Activated T-cell treated with anti-CD3 and anti-CD28 coated beads, Interleukin-2, amount 50 U/mL, for 4 hours (primary cell): ENCODE measurements around the gene RAD51B. TPM values are rescaled to one million over a fixed set of nuclear protein-coding genes. Genes with fewer than 3 reads are reported as not detected.
"Not testable (repeated sequence)": the region's sequence is repeated elsewhere in the genome, so short reads cannot be mapped to it uniquely, and the experiment has no call there.

Experiments
- ATAC-seq, 2 donors: fragments of 200-7000 bp; cut with Tn5 transposase; one replicate each; pipeline ENCODE4 v1.10.0; 2021
- DNase-seq: peaks from one replicate; pipeline ENCODE4 v3.0.0-alpha.2; 2020
- H3K27me3 Mint-ChIP-seq: one replicate; pipeline ENCODE4 v1.8.0; 2021; ENCODE audit warnings: low read depth, mixed read lengths
- H3K36me3 Mint-ChIP-seq: one replicate; pipeline ENCODE4 v1.8.0; 2022; ENCODE audit warnings: mixed read lengths; ENCODE audit not compliant: insufficient read depth
- H3K4me1 Mint-ChIP-seq: one replicate; pipeline ENCODE4 v1.8.0; 2021; ENCODE audit warnings: low read depth, mixed read lengths
- H3K4me3 Mint-ChIP-seq: one replicate; pipeline ENCODE4 v1.8.0; 2021; ENCODE audit warnings: mild to moderate bottlenecking, moderate library complexity, mixed read lengths
- H3K9me3 Mint-ChIP-seq: one replicate; pipeline ENCODE4 v1.8.0; 2021; ENCODE audit warnings: mixed read lengths
- total RNA-seq, 3 donors: library from RNA; stranded (reverse); gene quantifications; one replicate each; pipeline ENCODE4 v1.2.1, GENCODE V29; 2021

The RAD51B gene
- total RNA-seq, 3 donors from 2014 or later: 10.6 to 16.1 (median 14.2) TPM

DNA sequence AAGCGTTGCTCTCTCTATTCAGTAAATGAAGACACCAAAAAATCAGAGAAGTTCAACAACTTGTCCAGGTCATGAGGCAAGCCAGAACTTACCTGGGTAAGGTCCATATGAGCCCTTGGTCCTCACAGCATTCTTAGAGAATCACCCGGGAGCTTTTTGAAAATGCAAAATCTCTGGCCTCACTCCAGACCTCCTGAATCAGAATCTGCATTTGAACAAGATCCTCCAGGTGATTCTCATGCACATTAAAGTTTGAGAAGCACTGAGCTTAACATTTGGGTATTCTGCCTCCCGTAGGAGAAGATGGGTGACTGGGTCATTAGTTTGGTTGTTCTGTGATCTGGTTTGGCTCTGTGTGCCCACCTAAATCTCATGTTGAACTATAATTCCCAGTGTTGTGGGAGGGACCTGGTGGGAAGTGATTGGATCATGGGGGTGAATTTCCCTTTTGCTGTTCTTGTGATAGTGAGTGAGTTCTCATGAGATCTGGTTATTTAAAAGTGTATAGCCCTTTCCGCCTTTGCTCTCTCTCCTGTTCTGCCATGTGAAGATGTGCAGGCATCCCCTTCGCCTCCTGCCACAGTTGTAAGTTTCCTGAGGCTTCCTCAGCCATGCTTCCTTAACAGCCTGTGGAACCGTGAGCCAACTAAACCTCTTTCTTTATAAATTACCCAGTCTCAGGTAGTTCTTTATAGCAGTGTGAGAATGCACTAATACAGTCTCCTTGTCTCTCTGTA lies 221.2 kb downstream of the RAD51B start:
- no peak for DNase-seq
- ATAC-seq: no peak
- no peak overlapping the region for H3K4me3 Mint-ChIP-seq
- H3K27me3 Mint-ChIP-seq: no peaks in the 10 kb centered on the region
- H3K36me3 Mint-ChIP-seq: peaks cover 1% of the 10 kb centered on the region
- H3K9me3 Mint-ChIP-seq: no peaks in the 10 kb centered on the region
- H3K4me1 Mint-ChIP-seq: peaks cover 3% of the 10 kb centered on the region

DNA sequence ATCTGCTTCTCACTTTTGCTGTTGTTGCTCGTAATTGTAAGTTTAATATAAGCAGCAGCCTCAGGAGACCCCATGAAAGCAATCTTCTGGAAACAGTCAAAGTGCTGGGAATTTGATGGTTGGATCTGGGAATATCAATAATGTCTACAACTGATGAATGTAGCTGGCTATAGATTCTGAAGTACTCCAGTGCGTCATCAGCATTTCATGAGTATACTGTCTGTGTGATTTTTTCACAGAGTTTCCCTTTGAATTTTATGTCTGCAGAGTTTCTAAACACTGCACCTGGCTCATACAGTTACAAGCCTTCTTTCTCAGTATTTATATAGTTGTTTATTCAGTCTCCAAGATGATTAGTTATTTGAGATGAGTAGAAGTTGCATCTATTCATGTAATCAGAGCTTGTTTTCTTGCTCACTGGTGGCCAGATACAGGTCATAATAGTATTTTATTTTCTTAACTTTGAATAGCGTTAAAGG lies 222.3 kb downstream of the RAD51B start:
- H3K27me3 Mint-ChIP-seq: no peaks in the 10 kb centered on the region
- no peak overlapping the region for H3K4me3 Mint-ChIP-seq
- peaks cover 1% of the 10 kb centered on the region for H3K36me3 Mint-ChIP-seq
- DNase-seq (no peak), ATAC-seq (no peak)
- no peaks in the 10 kb centered on the region for H3K9me3 Mint-ChIP-seq
- H3K4me1 Mint-ChIP-seq: peaks cover 3% of the 10 kb centered on the region

DNA sequence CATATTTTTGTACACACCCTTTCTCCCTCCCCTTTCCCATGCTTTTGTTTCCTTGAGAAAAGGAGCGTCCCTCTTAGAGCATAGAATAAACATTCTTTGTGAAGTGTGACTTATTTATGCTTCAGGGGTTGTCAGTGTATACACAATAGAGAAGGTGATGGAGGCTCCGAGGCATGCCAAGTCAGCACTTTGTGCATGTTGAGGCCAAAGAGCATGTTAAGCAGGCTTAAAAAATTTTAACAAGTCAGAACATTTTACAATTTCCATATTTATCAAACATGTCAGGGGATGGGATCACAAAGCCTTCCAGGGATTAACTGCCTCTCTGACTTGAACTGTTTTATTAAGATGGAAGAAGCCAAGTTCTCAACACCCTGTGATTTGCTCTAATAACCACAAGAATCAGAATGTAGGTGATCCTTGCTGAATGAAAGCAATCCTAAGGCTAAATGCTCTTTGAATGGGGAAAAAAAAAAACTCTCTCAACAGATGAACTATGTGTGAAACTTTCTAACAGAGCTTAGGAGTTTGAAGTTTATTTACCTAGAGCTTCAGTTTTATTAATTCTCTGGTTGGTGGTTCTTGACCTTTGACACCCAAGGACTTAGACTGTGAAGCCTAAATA lies 223.1 kb downstream of the RAD51B start:
- no peak overlapping the region for H3K4me3 Mint-ChIP-seq
- peaks cover 3% of the 10 kb centered on the region for H3K4me1 Mint-ChIP-seq
- H3K27me3 Mint-ChIP-seq: no peaks in the 10 kb centered on the region
- ATAC-seq (no peak), DNase-seq (no peak)
- H3K36me3 Mint-ChIP-seq: peaks cover 3% of the 10 kb centered on the region
- H3K9me3 Mint-ChIP-seq: peaks cover under 1% of the 10 kb centered on the region

DNA sequence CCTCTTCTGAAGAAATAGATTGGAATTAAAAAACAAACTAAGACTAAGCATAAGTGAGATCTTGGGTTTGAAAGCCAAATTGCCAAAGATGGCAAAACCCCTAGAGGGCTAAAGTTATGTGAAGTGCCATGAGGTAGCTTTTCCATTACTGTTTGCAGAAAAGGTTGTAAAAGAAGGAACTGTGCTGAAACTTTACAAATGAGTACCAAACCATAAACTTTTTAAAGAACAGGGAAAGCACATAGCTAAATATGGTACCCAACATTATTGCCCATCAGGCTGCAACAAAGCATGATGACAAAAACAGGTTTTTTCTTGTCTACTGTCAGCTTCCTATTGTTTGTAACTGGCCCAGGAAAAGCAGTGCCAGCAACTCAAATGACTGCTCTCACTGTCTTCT lies 224.2 kb downstream of the RAD51B start:
- peaks cover 3% of the 10 kb centered on the region for H3K4me1 Mint-ChIP-seq
- DNase-seq: no peak
- H3K36me3 Mint-ChIP-seq: peaks cover 5% of the 10 kb centered on the region
- no peak for ATAC-seq
- H3K4me3 Mint-ChIP-seq: no peak overlapping the region
- peaks cover 6% of the 10 kb centered on the region for H3K9me3 Mint-ChIP-seq
- H3K27me3 Mint-ChIP-seq: no peaks in the 10 kb centered on the region

DNA sequence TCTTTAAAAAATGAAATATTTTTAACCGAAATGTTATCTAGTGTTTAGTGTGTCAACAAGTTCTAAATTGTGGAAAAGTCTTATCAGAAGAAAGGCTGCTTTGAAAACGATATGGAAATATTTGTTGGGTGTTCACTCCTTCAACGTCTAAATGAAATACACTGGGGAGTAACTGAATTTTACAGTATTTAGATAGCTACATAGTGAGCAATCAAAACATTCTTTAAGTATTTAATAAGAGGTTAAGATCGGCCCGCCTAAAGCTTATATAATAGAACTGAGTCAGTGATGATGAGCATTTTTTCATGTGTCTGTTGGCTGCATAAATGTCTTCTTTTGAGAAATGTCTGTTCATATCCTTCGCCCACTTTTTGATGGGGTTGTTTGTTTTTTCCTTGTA lies 228.3 kb downstream of the RAD51B start:
- no peaks in the 10 kb centered on the region for H3K27me3 Mint-ChIP-seq
- ATAC-seq (no peak), DNase-seq (no peak)
- H3K36me3 Mint-ChIP-seq: peaks cover 7% of the 10 kb centered on the region
- peaks cover 6% of the 10 kb centered on the region for H3K9me3 Mint-ChIP-seq
- no peak overlapping the region for H3K4me3 Mint-ChIP-seq
- H3K4me1 Mint-ChIP-seq: no peaks in the 10 kb centered on the region

DNA sequence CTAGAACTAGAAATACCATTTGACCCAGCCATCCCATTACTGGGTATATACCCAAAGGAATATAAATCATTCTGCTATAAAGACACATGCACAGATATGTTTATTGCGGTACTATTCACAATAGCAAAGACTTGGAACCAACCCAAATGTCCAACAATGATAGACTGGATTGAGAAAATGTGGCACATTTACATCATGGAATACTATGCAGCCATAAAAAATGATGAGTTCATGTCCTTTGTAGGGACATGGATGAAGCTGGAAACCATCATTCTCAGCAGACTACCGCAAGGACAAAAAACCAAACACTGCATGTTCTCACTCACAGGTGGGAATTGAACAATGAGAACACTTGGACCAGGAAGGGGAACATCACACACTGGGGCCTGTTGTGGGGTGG lies 229.2 kb downstream of the RAD51B start:
- H3K4me1 Mint-ChIP-seq, H3K4me3 Mint-ChIP-seq, H3K9me3 Mint-ChIP-seq, H3K36me3 Mint-ChIP-seq, H3K27me3 Mint-ChIP-seq, DNase-seq, ATAC-seq: not testable (repeated sequence)

DNA sequence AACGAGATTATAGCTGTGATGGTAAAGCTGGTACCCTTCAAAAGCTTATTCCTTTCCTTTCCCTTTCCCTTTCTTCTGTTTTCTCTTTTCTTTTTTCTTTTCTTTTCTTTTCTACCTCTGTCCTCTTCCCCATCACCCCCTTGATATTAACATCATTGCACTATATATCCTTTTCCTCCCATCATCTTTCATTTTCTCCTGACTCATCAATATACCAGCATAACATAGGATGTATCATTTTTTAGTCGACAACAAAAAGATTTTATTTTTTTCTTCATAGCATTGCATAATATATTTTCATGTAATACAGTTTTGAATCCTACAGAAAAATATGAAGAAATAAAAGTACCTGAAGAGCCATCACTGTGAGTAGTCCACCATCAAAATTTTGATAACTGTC lies 230.6 kb downstream of the RAD51B start:
- H3K36me3 Mint-ChIP-seq: peaks cover 7% of the 10 kb centered on the region
- no peak for ATAC-seq
- H3K4me1 Mint-ChIP-seq: no peaks in the 10 kb centered on the region
- no peaks in the 10 kb centered on the region for H3K27me3 Mint-ChIP-seq
- no peak for DNase-seq
- no peak overlapping the region for H3K4me3 Mint-ChIP-seq
- H3K9me3 Mint-ChIP-seq: peaks cover 6% of the 10 kb centered on the region

DNA sequence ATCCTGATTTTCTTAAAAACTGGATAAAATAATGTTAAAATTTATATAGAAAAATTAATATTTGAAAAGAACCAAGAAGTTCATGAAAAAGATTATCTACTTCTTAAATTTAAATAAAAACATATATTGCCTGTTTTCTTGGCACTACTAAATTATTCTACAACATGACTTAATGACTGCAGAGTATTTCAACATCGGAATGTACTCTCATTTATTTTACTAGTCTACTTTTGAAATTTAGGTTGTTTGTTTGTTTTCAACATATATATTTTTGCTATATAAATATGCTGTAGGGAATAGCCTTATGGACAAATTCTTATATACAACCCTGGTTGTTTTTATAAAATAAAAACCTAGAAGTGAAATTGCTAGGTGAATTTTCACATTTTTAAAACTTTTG lies 231.6 kb downstream of the RAD51B start:
- no peak for DNase-seq
- Mint-ChIP-seq H3K4me3 (no peak overlapping the region), H3K4me1 (no peaks in the 10 kb centered on the region), H3K36me3 (peaks cover 7% of the 10 kb centered on the region), H3K9me3 (peaks cover 6% of the 10 kb centered on the region), H3K27me3 (no peaks in the 10 kb centered on the region)
- ATAC-seq: no peak

DNA sequence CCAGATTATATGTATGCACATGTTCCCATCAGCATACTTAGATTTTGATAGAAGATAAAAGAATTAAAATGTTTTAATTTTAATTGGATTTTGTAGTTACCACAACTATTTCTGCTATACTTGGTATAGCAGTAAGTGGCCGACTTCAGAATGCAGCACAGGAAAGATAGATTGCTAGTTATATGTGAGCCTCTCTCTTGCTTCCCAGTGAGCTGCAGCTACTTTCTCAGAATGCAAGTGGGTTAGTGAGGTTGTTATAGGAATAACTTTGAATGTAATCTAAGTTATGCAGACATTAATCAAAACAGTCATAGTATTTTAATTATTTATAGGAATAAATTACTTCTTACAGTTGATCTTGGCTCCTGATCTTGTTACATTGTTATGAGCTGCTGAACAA lies 240.6 kb downstream of the RAD51B start:
- Mint-ChIP-seq H3K4me3 (no peak overlapping the region), H3K27me3 (no peaks in the 10 kb centered on the region), H3K9me3 (peaks cover 13% of the 10 kb centered on the region), H3K4me1 (no peaks in the 10 kb centered on the region), H3K36me3 (peaks cover 12% of the 10 kb centered on the region)
- DNase-seq (no peak), ATAC-seq (no peak)

DNA sequence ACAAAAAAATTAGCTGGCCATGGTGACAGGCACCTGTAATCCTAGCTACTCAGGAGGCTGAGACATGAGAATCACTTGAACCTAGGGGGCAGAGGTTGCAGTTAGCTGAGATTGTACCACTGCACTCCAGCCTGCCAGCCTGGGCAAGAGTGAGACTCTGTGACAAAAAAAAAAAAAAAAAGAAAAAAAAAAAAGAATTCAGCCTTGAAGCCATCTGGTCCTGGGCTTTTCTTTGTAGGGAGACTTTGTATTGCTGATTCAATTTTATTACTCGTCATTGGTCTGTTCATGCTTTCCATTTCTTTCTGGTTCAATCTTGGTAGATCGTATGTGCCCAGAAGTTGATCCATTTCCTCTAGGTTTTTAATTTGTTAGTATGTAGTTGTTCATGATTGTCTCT lies 243.1 kb downstream of the RAD51B start:
- H3K4me3 Mint-ChIP-seq: no peak overlapping the region
- no peaks in the 10 kb centered on the region for H3K4me1 Mint-ChIP-seq
- DNase-seq (no peak), ATAC-seq (no peak)
- H3K9me3 Mint-ChIP-seq: peaks cover 13% of the 10 kb centered on the region
- peaks cover 14% of the 10 kb centered on the region for H3K36me3 Mint-ChIP-seq
- H3K27me3 Mint-ChIP-seq: no peaks in the 10 kb centered on the region

DNA sequence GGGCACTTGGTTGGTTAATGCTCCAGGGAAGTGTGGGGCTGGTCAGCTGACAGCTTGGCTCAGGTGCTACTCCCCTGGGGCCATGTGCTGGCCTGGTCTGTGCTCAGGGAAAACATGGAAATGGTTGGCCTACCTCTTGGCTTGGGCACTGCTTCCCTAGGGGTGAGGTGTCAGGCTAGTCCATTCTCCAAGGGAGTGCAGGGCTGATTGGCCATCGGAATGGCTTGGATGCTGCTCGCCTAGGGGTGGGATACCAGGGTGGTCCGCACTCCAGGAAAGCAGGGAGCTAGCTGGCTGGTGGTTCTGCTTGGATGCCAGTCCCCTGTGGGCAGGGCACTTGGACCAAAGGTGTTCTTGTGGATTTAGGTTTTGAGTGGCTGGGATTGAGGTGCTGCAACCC lies 245.7 kb downstream of the RAD51B start:
- Mint-ChIP-seq H3K9me3 (peaks cover 32% of the 10 kb centered on the region), H3K36me3 (peaks cover 21% of the 10 kb centered on the region), H3K4me1 (no peaks in the 10 kb centered on the region), H3K27me3 (no peaks in the 10 kb centered on the region), H3K4me3 (no peak overlapping the region)
- ATAC-seq (no peak), DNase-seq (no peak)

DNA sequence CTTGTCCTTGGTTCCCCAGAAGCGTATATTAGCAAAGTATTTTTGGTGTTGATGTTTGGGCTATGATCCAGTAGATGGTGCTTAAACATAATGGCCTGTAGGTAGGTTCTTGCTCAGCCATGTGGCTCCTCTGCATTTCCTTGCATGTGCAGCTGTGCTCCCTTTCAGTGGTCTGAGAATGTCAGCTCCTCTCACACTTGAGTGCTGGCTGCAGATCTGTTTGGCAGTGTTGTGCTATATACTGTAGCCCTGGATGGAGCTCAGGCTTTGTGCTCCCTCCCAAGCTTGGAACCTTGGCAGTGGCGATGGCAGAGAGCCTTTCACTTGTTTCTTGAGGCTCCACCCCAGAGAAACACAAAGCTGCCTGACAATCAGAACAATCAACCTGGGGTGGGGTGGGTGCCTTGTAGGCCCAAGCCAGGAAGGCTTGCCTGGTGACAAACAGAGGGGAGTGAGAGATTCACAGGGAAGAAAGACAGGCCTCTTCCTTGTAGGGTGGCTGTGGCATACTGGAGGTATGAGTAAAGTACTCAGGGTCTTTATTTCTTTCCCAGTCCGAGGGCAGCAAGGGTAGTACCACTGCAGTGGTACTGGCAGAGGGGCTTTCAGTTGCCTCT lies 255.3 kb downstream of the RAD51B start:
- Mint-ChIP-seq H3K9me3 (peaks cover 30% of the 10 kb centered on the region), H3K4me3 (no peak overlapping the region), H3K27me3 (no peaks in the 10 kb centered on the region), H3K36me3 (peaks cover 21% of the 10 kb centered on the region), H3K4me1 (no peaks in the 10 kb centered on the region)
- ATAC-seq (no peak), DNase-seq (no peak)

DNA sequence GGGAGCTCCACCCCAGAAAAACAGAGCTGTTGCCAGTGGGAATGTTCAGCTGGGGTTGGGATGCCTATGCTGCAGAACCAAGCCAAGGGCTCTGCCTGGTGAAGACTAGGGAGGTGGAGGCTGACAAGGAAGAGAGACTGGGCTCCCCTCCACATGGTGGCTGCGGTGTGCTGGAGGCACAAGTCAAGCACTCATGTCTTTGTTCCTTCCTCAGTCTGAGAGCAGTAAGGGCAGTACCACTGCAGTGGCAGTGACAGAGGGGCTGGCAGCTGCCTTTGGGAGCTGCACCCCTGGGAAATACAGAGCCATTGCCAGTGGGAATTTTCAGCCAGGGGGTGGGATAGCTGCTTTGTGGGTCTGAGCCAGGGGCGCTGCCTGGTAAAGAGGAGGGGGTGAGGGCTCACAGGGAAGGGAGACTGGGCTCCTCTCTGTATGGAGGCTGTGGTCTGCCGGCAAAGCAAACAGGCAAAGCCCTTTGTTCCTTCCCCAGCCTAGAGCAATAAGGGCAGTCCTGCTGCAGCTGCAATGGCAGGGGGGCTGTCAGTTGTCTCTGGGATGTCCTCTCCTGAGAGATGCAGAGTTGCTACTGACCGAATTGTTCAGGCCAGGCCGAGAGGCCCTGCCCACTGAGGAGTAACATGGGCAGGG lies 255.9 kb downstream of the RAD51B start:
- Mint-ChIP-seq H3K4me3 (no peak overlapping the region), H3K4me1 (no peaks in the 10 kb centered on the region), H3K27me3 (no peaks in the 10 kb centered on the region), H3K36me3 (peaks cover 15% of the 10 kb centered on the region), H3K9me3 (peaks cover 24% of the 10 kb centered on the region)
- DNase-seq: no peak
- ATAC-seq: no peak

DNA sequence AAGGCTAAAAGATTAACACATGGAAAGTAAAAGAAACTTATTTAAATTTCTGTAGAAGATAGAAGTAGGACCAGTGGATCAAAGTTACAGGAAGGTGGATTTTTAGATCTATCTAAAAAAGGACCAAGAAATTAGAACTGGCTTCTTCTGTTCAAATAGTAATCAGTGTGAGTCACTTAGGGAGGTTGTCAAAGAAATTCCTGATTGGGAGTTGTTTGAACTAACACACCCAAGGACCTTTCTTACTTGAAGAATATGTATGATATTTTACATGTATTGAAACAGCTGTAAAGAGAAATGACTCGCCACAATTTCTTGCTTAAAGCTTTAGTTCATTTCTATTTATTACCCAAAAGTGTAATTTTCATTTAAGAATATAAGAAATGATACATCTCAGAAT lies 256.9 kb downstream of the RAD51B start:
- no peaks in the 10 kb centered on the region for H3K27me3 Mint-ChIP-seq
- H3K9me3 Mint-ChIP-seq: peaks cover 18% of the 10 kb centered on the region
- ATAC-seq: no peak
- H3K4me3 Mint-ChIP-seq: no peak overlapping the region
- H3K36me3 Mint-ChIP-seq: peaks cover 15% of the 10 kb centered on the region
- H3K4me1 Mint-ChIP-seq: no peaks in the 10 kb centered on the region
- no peak for DNase-seq
